WI38 (cell line): ENCODE measurements around the gene FAM83F.

Experiments
- H3K4me3 ChIP-seq: 2 replicates; pipeline ENCODE4 v1.5.1; 2011; ENCODE audit warnings: low read depth, mild to moderate bottlenecking, control low read depth, low read length
- TF ChIP-seq, protein P1 (sequence below): IDR thresholded peaks from 2 replicates; pipeline ENCODE4 v1.5.1; 2012; ENCODE audit warnings: low read depth, mild to moderate bottlenecking, control low read depth, low read length

FAM83F gene

GRCh38 chr22:40033586-40034380 is 39.0 kb downstream of the FAM83F start:
- TF ChIP-seq, protein P1, sequence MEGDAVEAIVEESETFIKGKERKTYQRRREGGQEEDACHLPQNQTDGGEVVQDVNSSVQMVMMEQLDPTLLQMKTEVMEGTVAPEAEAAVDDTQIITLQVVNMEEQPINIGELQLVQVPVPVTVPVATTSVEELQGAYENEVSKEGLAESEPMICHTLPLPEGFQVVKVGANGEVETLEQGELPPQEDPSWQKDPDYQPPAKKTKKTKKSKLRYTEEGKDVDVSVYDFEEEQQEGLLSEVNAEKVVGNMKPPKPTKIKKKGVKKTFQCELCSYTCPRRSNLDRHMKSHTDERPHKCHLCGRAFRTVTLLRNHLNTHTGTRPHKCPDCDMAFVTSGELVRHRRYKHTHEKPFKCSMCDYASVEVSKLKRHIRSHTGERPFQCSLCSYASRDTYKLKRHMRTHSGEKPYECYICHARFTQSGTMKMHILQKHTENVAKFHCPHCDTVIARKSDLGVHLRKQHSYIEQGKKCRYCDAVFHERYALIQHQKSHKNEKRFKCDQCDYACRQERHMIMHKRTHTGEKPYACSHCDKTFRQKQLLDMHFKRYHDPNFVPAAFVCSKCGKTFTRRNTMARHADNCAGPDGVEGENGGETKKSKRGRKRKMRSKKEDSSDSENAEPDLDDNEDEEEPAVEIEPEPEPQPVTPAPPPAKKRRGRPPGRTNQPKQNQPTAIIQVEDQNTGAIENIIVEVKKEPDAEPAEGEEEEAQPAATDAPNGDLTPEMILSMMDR: no peak
- H3K4me3 ChIP-seq: no peak overlapping the region

- TF ChIP-seq, protein P1: no peak
These were observed 40.6 kb downstream of the FAM83F start for GRCh38 chr22:40035351-40035750.

DNA sequence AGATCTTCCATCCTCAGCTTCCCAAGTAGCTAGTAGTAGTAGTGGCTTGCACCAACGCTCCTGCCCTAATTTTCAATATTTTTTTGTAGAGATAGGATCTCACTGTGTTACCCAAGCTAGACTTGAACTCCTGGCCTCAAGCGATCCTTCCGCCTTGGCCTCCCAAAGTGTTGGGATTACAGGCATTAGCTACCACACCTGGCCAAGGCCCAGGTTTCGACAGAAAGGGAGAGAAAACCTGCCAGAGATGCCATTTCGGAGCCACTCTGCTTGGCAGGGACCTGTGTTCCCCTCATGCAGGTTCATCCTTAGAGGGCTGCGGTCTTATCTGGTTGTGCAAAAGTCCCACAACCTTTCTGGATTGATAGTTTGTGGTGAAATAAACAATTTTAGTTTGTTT is 41.4 kb downstream of the FAM83F start:
- H3K4me3 ChIP-seq: no peak overlapping the region
- TF ChIP-seq, protein P1: no peak

More at GRCh38 chr22:40035351-40035750, 40.6 kb downstream of the FAM83F start:
- no peak overlapping the region for H3K4me3 ChIP-seq

DNA sequence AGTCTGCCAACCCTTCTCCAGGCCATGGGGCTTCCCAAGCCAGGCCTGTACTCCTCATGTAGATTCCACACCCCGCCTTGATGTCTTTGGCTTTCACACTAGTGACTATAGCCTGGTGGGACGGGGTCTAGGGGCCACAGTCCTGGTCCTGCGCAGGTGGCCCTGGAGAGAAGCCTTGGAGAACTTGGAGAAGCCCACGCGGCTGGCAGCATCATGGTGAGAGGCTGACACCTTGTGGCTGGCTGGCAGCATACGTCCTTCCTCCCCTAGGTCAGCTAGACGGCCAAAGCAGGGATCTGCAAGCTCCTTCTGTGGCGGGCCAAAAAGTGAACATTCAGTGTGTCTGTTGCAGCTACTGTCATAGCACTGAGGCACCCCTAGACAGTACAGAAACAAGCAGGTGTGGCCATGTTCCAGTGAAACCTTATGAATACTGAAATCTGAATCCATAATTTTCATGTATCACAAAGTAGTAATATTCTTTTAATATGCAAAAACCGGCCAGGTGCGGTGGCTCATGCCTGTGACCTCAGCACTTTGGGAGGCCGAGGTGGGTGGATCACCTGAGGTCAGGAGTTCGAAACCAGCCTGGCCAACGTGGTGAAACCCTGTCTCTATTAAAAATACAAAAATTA is 42.0 kb downstream of the FAM83F start:
- H3K4me3 ChIP-seq: no peak overlapping the region
- TF ChIP-seq, protein P1: peak; percentile 63

DNA sequence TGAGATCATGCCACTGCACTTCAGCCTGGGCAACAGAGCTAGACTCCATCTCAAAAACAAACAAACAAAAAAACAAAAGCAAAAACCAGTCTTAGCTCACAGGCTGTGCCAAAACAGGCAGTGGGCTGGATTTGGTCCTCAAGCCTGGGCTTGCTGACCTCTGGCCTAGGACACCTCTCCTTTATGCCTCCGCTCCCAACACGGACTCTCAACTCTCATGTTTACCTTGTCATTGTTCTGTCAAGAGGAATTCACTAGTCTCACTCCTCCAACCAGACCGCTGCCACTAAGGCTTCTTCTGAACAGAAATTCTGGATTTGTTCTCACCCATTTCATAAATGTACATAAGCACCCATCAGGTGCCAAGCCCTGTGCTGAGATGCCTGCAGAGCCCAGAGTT is 42.6 kb downstream of the FAM83F start:
- TF ChIP-seq, protein P1: no peak
- no peak overlapping the region for H3K4me3 ChIP-seq

DNA sequence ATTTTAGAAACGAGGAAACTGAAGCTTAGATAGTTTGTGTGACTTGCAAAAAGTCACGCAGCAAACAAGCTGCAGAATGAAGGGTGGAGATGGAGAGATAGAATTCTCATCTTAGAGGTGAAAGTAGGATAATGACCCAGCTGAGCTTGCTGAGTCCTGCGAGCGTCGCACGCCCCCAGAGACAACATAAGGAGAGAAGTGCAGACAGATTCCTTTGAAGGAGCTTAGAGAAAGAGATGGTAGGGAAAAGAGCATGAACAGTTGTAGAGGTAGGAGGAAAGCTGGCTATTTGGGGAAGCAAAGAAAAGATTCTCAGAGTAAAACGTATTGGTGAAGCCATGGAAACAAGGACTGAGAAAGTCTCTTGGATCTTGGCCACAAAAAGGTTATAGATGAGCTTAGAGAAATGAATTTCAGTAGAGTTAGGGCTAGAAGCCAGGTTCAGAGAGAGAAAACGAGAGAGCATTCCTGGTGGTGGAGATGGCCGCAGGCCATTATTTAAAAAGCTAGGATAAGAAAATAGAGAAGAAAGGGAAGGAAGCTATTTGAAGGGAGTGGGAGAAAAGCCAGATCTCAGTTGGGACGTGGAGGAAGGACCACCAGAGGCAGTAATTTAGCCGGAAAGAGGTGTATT is 44.8 kb downstream of the FAM83F start:
- no peak overlapping the region for H3K4me3 ChIP-seq
- TF ChIP-seq, protein P1: no peak

DNA sequence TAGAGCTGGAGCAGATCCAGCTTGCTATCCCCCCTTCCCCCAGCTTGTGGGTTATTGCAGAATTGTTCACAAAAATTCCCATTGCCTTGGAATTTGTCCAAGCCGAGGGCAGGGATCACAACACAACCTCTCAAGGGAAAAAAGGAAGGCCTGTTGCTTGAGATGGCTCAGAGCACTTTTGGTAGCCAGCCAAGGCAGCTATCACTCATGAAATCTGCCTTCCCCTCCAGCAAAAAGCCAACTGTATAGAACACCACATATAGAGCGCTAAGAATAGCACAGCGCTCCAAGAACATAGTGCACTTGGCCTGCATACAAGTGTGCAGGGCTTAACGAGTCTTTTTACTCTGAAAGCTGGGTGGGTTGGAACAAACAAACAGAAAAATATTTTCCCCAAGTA is 46.2 kb downstream of the FAM83F start:
- TF ChIP-seq, protein P1: no peak
- H3K4me3 ChIP-seq: no peak overlapping the region
